ENCODE measurements around the gene PDX1.

PDX1 gene

GRCh38 chr13:27927444-27928352 lies 7.9 kb downstream of the PDX1 start:
- Histone ChIP-seq H3K9me2 (ENCODE audit: low read depth, low read length) (no peaks in the 10 kb centered on the region), H3K4me3 (ENCODE audit: low read depth, low read length, poor library complexity, severe bottlenecking) (no peak overlapping the region), H3F3A (ENCODE audit: insufficient read depth, low read length) (no peaks in the 10 kb centered on the region), H3K9ac (ENCODE audit: low read length) (no peak overlapping the region), H2AFZ (ENCODE audit: low read length) (no peak overlapping the region), H3K27me3 (ENCODE audit: insufficient read depth, low read length) (0 out of 2 replicates have a peak, but pooled peaks cover 2% of the 10 kb centered on the region), H4K20me1 (ENCODE audit: insufficient read depth, low read length) (no peaks in the 10 kb centered on the region), H3K4me1 (ENCODE audit: insufficient read depth, low read length, severe bottlenecking) (no peaks in the 10 kb centered on the region), H3K36me3 (ENCODE audit: insufficient read depth, low read length) (no peaks in the 10 kb centered on the region), H3K79me2 (ENCODE audit: insufficient read depth, low read length) (no peaks in the 10 kb centered on the region), H3K4me2 (ENCODE audit: low read length) (no peak overlapping the region), H3K9me3 (ENCODE audit: low read length) (no peaks in the 10 kb centered on the region), H3K27ac (ENCODE audit: low read depth, low read length, poor library complexity, severe bottlenecking) (no peak overlapping the region)
- TF ChIP-seq EZH2 (IDR thresholded peaks at IDR 0.05; ENCODE audit: borderline replicate concordance, low read length), result no peak
- TF ChIP-seq CTCF (IDR thresholded peaks at IDR 0.05; ENCODE audit: low read length), result no peak

- H2AFZ ChIP-seq (ENCODE audit: low read length), result no peak overlapping the region
- H3K9me3 ChIP-seq (ENCODE audit: low read length), result no peaks in the 10 kb centered on the region
- TF ChIP-seq EZH2 (IDR thresholded peaks at IDR 0.05; ENCODE audit: borderline replicate concordance, low read length) (no peak), CTCF (IDR thresholded peaks at IDR 0.05; ENCODE audit: low read length) (no peak)
- no peaks in the 10 kb centered on the region for H3K36me3 ChIP-seq (ENCODE audit: insufficient read depth, low read length)
- no peak overlapping the region for H3K4me3 ChIP-seq (ENCODE audit: low read depth, low read length, poor library complexity, severe bottlenecking)
- H3K4me1 ChIP-seq (ENCODE audit: insufficient read depth, low read length, severe bottlenecking), result no peaks in the 10 kb centered on the region
- H3F3A ChIP-seq (ENCODE audit: insufficient read depth, low read length), result no peaks in the 10 kb centered on the region
- 0 out of 2 replicates have a peak, but pooled peaks cover 2% of the 10 kb centered on the region for H3K27me3 ChIP-seq (ENCODE audit: insufficient read depth, low read length)
- H3K27ac ChIP-seq (ENCODE audit: low read depth, low read length, poor library complexity, severe bottlenecking), result no peak overlapping the region
- no peaks in the 10 kb centered on the region for H3K9me2 ChIP-seq (ENCODE audit: low read depth, low read length)
- no peak overlapping the region for H3K4me2 ChIP-seq (ENCODE audit: low read length)
- H3K79me2 ChIP-seq (ENCODE audit: insufficient read depth, low read length), result no peaks in the 10 kb centered on the region
- no peak overlapping the region for H3K9ac ChIP-seq (ENCODE audit: low read length)
- H4K20me1 ChIP-seq (ENCODE audit: insufficient read depth, low read length), result no peaks in the 10 kb centered on the region
Observed at GRCh38 chr13:27928353-27928804, 8.6 kb downstream of the PDX1 start.

- Histone ChIP-seq H3K9me2 (ENCODE audit: low read depth, low read length) (no peaks in the 10 kb centered on the region), H4K20me1 (ENCODE audit: insufficient read depth, low read length) (no peaks in the 10 kb centered on the region), H3K9me3 (ENCODE audit: low read length) (no peaks in the 10 kb centered on the region), H3K4me3 (ENCODE audit: low read depth, low read length, poor library complexity, severe bottlenecking) (no peak overlapping the region), H3K36me3 (ENCODE audit: insufficient read depth, low read length) (no peaks in the 10 kb centered on the region), H2AFZ (ENCODE audit: low read length) (no peak overlapping the region), H3K79me2 (ENCODE audit: insufficient read depth, low read length) (no peaks in the 10 kb centered on the region), H3K9ac (ENCODE audit: low read length) (no peak overlapping the region), H3K27ac (ENCODE audit: low read depth, low read length, poor library complexity, severe bottlenecking) (no peak overlapping the region), H3K27me3 (ENCODE audit: insufficient read depth, low read length) (0 out of 2 replicates have a peak, but pooled peaks cover 2% of the 10 kb centered on the region), H3K4me2 (ENCODE audit: low read length) (no peak overlapping the region), H3K4me1 (ENCODE audit: insufficient read depth, low read length, severe bottlenecking) (no peaks in the 10 kb centered on the region), H3F3A (ENCODE audit: insufficient read depth, low read length) (no peaks in the 10 kb centered on the region)
- TF ChIP-seq EZH2 (IDR thresholded peaks at IDR 0.05; ENCODE audit: borderline replicate concordance, low read length) (no peak), CTCF (IDR thresholded peaks at IDR 0.05; ENCODE audit: low read length) (no peak)
Observed at GRCh38 chr13:27928805-27929753, 9.3 kb downstream of the PDX1 start.
